GM12872 (cell line): ENCODE data around the gene BANF2.

ENCODE experiments used
- CTCF ChIP-seq: IDR thresholded peaks from 3 replicates; pipeline ENCODE4 v1.5.1; 2011; ENCODE audit warnings: low read depth, mild to moderate bottlenecking, low read length, moderate library complexity; ENCODE audit not compliant: insufficient read depth

Gene BANF2

GRCh38 chr20:17752459-17752858 is 52.7 kb downstream of the BANF2 start:
- TF ChIP-seq CTCF, result no peak

GRCh38 chr20:17753516-17753915 is 53.8 kb downstream of the BANF2 start:
- TF ChIP-seq CTCF, result no peak

GRCh38 chr20:17756529-17756928 is 56.8 kb downstream of the BANF2 start:
- no peak for TF ChIP-seq CTCF

- no peak for TF ChIP-seq CTCF
These were observed 57.7 kb downstream of the BANF2 start for GRCh38 chr20:17757496-17757895.

GRCh38 chr20:17758010-17758409 is 58.2 kb downstream of the BANF2 start:
- no peak for TF ChIP-seq CTCF

GRCh38 chr20:17758512-17758911 is 58.7 kb downstream of the BANF2 start:
- no peak for TF ChIP-seq CTCF

- TF ChIP-seq CTCF, result no peak
These were observed 59.7 kb downstream of the BANF2 start for GRCh38 chr20:17759449-17759848.

- TF ChIP-seq CTCF, result no peak
These were observed 61.8 kb downstream of the BANF2 start for GRCh38 chr20:17761604-17762003.
